ENCODE results near the gene RNF103. TPM values are rescaled to one million over a fixed set of nuclear protein-coding genes. Genes with fewer than 3 reads are reported as not detected.

The RNF103 gene
- total RNA-seq, 2 donors from 2014 or later = 33.7 to 46.8 TPM

DNA sequence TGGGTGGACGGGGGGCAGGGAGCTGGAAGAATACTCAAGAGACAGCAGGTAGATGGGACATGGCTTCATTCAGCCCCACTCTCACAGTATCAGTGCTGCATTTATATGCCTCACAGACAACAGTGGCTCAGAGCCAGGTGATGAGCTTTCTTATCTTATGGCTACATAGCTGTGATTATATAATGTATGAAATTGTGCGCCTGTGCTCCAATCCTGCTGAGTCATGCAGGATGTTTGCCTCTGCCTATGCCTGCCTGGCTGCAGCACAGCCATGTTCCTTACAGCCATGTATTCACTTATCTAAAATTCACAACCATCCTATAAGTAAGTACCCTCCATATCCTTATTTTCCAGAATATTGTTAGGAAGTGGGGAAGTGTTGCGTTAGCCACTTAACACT lies 37.7 kb upstream of the RNF103 start:
- Histone ChIP-seq H3K27ac (no peak overlapping the region), H3K36me3 (no peaks in the 10 kb centered on the region), H3K9me3 (no peaks in the 10 kb centered on the region), H3K4me1 (ENCODE audit: control insufficient read depth in 1 of 2, low read depth in 2 of 2) (no peaks in the 10 kb centered on the region), H3K27me3 (replicated peaks; ENCODE audit: insufficient read depth) (no peaks in the 10 kb centered on the region), H3K4me3 (no peak overlapping the region)
- no peak for DNase-seq (ENCODE audit: low spot score)
- TF ChIP-seq, protein P1, sequence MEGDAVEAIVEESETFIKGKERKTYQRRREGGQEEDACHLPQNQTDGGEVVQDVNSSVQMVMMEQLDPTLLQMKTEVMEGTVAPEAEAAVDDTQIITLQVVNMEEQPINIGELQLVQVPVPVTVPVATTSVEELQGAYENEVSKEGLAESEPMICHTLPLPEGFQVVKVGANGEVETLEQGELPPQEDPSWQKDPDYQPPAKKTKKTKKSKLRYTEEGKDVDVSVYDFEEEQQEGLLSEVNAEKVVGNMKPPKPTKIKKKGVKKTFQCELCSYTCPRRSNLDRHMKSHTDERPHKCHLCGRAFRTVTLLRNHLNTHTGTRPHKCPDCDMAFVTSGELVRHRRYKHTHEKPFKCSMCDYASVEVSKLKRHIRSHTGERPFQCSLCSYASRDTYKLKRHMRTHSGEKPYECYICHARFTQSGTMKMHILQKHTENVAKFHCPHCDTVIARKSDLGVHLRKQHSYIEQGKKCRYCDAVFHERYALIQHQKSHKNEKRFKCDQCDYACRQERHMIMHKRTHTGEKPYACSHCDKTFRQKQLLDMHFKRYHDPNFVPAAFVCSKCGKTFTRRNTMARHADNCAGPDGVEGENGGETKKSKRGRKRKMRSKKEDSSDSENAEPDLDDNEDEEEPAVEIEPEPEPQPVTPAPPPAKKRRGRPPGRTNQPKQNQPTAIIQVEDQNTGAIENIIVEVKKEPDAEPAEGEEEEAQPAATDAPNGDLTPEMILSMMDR (IDR thresholded peaks at IDR 0.05) = no peak
- no peak for ATAC-seq (ENCODE audit: insufficient number of reproducible peaks, low FRiP score, low read depth)

DNA sequence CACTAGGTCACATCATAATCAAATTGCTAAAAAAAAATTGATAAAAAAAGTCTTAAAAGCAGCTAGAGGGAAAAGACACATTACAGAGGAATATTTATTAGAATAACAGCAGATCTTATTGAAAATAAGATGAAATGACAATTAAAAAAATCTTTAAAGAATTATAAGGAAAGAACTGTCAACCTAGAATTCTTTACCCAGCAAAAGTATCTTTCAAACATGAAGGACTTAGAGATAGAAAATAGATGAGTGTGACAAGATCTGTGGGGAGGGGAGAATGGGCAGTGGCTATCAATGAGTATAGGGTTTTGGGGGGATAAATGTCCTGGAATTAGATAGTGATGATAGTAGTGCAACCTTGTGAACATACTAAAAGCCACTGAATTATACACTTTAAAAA lies 26.5 kb upstream of the RNF103 start:
- no peak overlapping the region for H3K4me3 ChIP-seq
- peaks cover 6% of the 10 kb centered on the region for H3K9me3 ChIP-seq
- ATAC-seq (ENCODE audit: insufficient number of reproducible peaks, low FRiP score, low read depth) (no peak), DNase-seq (ENCODE audit: low spot score) (no peak)
- TF ChIP-seq, protein P1 (IDR thresholded peaks at IDR 0.05) = no peak
- H3K4me1 ChIP-seq (ENCODE audit: control insufficient read depth in 1 of 2, low read depth in 2 of 2) = no peaks in the 10 kb centered on the region
- H3K27ac ChIP-seq = no peak overlapping the region
- H3K36me3 ChIP-seq = no peaks in the 10 kb centered on the region
- H3K27me3 ChIP-seq (replicated peaks; ENCODE audit: insufficient read depth) = no peaks in the 10 kb centered on the region

DNA sequence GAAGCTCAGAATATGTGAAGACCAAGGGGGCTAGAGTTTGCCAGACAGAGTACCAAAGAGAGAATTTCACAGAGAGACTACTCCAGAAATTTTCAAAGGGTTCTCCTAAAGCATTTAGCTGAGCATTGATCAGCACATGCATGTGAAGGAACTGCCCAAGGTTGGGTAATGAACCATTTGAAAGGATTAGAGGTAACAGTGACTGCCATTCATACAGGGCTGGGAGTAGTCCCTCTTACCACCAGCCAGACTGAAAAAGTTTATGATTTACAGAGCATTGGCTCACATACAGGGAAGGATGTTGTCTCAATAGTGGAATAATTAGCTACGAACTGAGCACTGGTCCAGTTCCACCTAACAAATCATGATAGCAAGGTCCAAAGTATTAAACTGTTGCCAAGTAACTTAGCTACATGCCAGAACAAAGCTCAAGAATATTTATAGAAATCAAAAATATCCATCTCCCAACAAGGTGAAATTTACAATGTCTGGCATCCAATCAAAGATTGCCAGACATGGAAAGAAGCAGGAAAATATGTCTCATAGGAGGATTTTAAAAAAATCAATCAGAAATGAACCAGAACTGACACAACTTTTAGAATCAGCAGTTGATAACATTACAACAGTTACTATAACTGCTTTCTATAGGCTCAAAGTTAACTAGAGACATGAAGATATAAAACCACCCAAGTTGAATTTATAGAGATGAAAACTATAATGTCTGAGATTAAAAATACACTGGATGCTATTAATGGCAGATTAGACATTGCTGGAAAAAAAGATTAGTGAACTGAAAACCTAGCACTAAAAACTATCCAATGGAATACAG lies 25.7 kb upstream of the RNF103 start:
- no peaks in the 10 kb centered on the region for H3K4me1 ChIP-seq (ENCODE audit: control insufficient read depth in 1 of 2, low read depth in 2 of 2)
- no peak overlapping the region for H3K4me3 ChIP-seq
- peaks cover 6% of the 10 kb centered on the region for H3K9me3 ChIP-seq
- no peaks in the 10 kb centered on the region for H3K27me3 ChIP-seq (replicated peaks; ENCODE audit: insufficient read depth)
- TF ChIP-seq, protein P1 (IDR thresholded peaks at IDR 0.05) = no peak
- ATAC-seq (ENCODE audit: insufficient number of reproducible peaks, low FRiP score, low read depth) (no peak), DNase-seq (ENCODE audit: low spot score) (no peak)
- H3K36me3 ChIP-seq = no peaks in the 10 kb centered on the region
- no peak overlapping the region for H3K27ac ChIP-seq

DNA sequence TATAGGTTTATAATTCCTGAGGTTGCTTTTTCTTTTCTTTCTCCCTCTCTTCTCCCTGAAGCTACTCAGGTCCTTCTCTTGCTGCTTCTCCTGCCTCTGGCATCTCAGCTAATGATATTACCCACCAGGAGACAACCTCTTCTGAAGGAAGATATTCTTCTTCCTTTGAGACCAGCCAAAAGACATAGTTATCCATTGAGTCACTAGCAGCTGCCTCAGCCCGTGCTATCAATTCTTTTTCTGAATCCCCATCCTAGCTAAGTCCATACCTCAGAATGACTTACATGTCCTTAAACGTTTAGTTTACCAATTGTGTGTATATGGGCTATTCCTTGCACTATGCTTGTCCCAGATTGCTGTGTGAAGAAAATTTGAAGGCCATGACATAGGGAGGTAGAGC lies 25.0 kb upstream of the RNF103 start:
- H3K4me3 ChIP-seq = no peak overlapping the region
- H3K27me3 ChIP-seq (replicated peaks; ENCODE audit: insufficient read depth) = no peaks in the 10 kb centered on the region
- H3K9me3 ChIP-seq = peaks cover 6% of the 10 kb centered on the region
- ATAC-seq (ENCODE audit: insufficient number of reproducible peaks, low FRiP score, low read depth) (no peak), DNase-seq (ENCODE audit: low spot score) (no peak)
- H3K27ac ChIP-seq = no peak overlapping the region
- TF ChIP-seq, protein P1 (IDR thresholded peaks at IDR 0.05) = no peak
- no peaks in the 10 kb centered on the region for H3K36me3 ChIP-seq
- no peaks in the 10 kb centered on the region for H3K4me1 ChIP-seq (ENCODE audit: control insufficient read depth in 1 of 2, low read depth in 2 of 2)

DNA sequence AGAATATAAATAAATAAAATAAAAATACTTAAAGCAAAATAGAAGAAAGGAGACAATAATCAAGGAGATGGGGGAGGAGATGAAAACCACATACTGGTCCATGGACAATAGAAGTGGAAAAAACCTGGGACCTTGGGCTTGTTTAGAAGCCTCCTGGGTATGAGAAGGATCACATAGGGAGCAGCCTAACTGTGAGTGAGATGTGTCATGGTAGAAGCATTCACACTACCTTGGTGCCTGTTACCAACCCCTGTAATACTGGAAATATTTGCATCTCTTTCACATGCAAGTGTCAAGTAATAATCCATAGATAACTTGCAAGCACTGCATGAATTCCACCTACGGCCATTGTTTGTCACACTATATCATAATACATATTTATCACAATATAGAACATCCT lies 23.2 kb upstream of the RNF103 start:
- H3K36me3 ChIP-seq = no peaks in the 10 kb centered on the region
- H3K27ac ChIP-seq = no peak overlapping the region
- H3K4me1 ChIP-seq (ENCODE audit: control insufficient read depth in 1 of 2, low read depth in 2 of 2) = no peaks in the 10 kb centered on the region
- no peak for DNase-seq (ENCODE audit: low spot score)
- no peak for ATAC-seq (ENCODE audit: insufficient number of reproducible peaks, low FRiP score, low read depth)
- TF ChIP-seq, protein P1 (IDR thresholded peaks at IDR 0.05) = no peak
- H3K4me3 ChIP-seq = no peak overlapping the region
- no peaks in the 10 kb centered on the region for H3K27me3 ChIP-seq (replicated peaks; ENCODE audit: insufficient read depth)
- peaks cover 6% of the 10 kb centered on the region for H3K9me3 ChIP-seq

Measured in thoracic aorta (tissue), 2 donors.